ENCODE results near the gene SH3BP5. TPM values are rescaled to one million over a fixed set of nuclear protein-coding genes. Genes with fewer than 3 reads are reported as not detected.

The SH3BP5 gene
- total RNA-seq, 1 donor from 2014 or later = 7.7 TPM

- no peak overlapping the region for H3K4me3 ChIP-seq (ENCODE audit: low read depth, low read length)
- no peak for DNase-seq (ENCODE audit: low read depth)
- TF ChIP-seq CTCF (conservative IDR thresholded peaks at IDR 0.05; ENCODE audit: low read depth, low read length) = no peak
Measured at GRCh38 chr3:15319136-15319535, 13.2 kb downstream of the SH3BP5 start.

GRCh38 chr3:15318661-15319060, 13.7 kb downstream of the SH3BP5 start:
- DNase-seq (ENCODE audit: low read depth) = no peak
- no peak overlapping the region for H3K4me3 ChIP-seq (ENCODE audit: low read depth, low read length)
- TF ChIP-seq CTCF (conservative IDR thresholded peaks at IDR 0.05; ENCODE audit: low read depth, low read length) = no peak

GRCh38 chr3:15316998-15317435, 15.4 kb downstream of the SH3BP5 start:
- TF ChIP-seq CTCF (conservative IDR thresholded peaks at IDR 0.05; ENCODE audit: low read depth, low read length) = no peak
- no peak overlapping the region for H3K4me3 ChIP-seq (ENCODE audit: low read depth, low read length)
- DNase-seq (ENCODE audit: low read depth) = no peak

GRCh38 chr3:15315003-15315402, 17.4 kb downstream of the SH3BP5 start:
- no peak for TF ChIP-seq CTCF (conservative IDR thresholded peaks at IDR 0.05; ENCODE audit: low read depth, low read length)
- no peak for DNase-seq (ENCODE audit: low read depth)
- no peak overlapping the region for H3K4me3 ChIP-seq (ENCODE audit: low read depth, low read length)

GRCh38 chr3:15314276-15314675, 18.1 kb downstream of the SH3BP5 start:
- no peak for TF ChIP-seq CTCF (conservative IDR thresholded peaks at IDR 0.05; ENCODE audit: low read depth, low read length)
- no peak for DNase-seq (ENCODE audit: low read depth)

GRCh38 chr3:15313461-15313860, 18.9 kb downstream of the SH3BP5 start:
- DNase-seq (ENCODE audit: low read depth) = no peak
- TF ChIP-seq CTCF (conservative IDR thresholded peaks at IDR 0.05; ENCODE audit: low read depth, low read length) = no peak
- no peak overlapping the region for H3K4me3 ChIP-seq (ENCODE audit: low read depth, low read length)

More at GRCh38 chr3:15314276-15314675, 18.1 kb downstream of the SH3BP5 start:
- H3K4me3 ChIP-seq (ENCODE audit: low read depth, low read length) = no peak overlapping the region

GRCh38 chr3:15312550-15312949, 19.8 kb downstream of the SH3BP5 start:
- no peak for TF ChIP-seq CTCF (conservative IDR thresholded peaks at IDR 0.05; ENCODE audit: low read depth, low read length)
- DNase-seq (ENCODE audit: low read depth) = no peak
- H3K4me3 ChIP-seq (ENCODE audit: low read depth, low read length) = no peak overlapping the region

All from epithelial cell of proximal tubule (primary cell).